Measurements from ENCODE around the gene PTPN23.

GRCh38 chr3:47408839-47409229 is 28.0 kb downstream of the PTPN23 start:
- TF ChIP-seq POLR2A (IDR thresholded peaks at IDR 0.05) (no peak), CTCF (IDR thresholded peaks at IDR 0.05 in 8 of 11, conservative IDR thresholded peaks at IDR 0.05 in 3 of 11) (no peak)

Measured in spleen (tissue), 7 donors.